Transverse colon (tissue), 4 donors: ENCODE results near the gene UNC13C.

Source experiments
- POLR2AphosphoS5 ChIP-seq, 3 donors: sonication (generic); formaldehyde crosslinking; IDR thresholded peaks; one replicate each; pipeline ENCODE4 v1.6.1; 2016; ENCODE audit warnings: antibody characterized with exemption in 3 of 3
- TF ChIP-seq, protein P1 (sequence below), 5 experiments: fragments of 200-600 bp in 3 of 5; fragments of 450-650 bp in 2 of 5; sonication (generic) in 3 of 5; IDR thresholded peaks; 1 replicate in 2 of 5; 2 replicates in 3 of 5; pipeline ENCODE4 v1.5.1; 2016 to 2017; ENCODE audit warnings: antibody characterized with exemption in 5 of 5, inconsistent platforms in 3 of 5, mild to moderate bottlenecking in 2 of 5, moderate library complexity in 1 of 5

DNA sequence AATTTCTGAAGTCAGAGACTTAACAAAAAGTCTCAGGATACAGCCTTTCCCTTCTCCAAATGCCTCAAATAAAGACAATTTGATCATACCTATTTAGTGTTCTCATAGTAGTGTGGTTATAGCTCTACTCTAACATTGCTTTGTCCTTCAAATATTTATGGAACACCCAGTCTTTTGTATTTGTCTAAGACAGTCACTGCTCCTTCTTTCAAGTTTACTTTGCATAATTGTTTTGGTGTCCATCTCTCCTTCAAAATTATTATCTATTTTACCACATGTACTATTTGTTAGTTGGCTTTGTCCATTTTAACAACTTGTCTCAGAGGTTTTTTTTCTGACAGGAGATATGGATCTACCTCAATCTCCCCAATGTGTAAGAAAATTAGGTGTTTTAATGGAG, 118.8 kb downstream of the UNC13C start:
- TF ChIP-seq, protein P1, sequence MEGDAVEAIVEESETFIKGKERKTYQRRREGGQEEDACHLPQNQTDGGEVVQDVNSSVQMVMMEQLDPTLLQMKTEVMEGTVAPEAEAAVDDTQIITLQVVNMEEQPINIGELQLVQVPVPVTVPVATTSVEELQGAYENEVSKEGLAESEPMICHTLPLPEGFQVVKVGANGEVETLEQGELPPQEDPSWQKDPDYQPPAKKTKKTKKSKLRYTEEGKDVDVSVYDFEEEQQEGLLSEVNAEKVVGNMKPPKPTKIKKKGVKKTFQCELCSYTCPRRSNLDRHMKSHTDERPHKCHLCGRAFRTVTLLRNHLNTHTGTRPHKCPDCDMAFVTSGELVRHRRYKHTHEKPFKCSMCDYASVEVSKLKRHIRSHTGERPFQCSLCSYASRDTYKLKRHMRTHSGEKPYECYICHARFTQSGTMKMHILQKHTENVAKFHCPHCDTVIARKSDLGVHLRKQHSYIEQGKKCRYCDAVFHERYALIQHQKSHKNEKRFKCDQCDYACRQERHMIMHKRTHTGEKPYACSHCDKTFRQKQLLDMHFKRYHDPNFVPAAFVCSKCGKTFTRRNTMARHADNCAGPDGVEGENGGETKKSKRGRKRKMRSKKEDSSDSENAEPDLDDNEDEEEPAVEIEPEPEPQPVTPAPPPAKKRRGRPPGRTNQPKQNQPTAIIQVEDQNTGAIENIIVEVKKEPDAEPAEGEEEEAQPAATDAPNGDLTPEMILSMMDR (IDR thresholded peaks at IDR 0.05), result no peak
- no peak for TF ChIP-seq POLR2AphosphoS5 (IDR thresholded peaks at IDR 0.05)
